B cell (primary cell): ENCODE measurements around the gene GRK3. TPM values are rescaled to one million over a fixed set of nuclear protein-coding genes. Genes with fewer than 3 reads are reported as not detected.

Experiments used
- ATAC-seq: fragments of 200-7000 bp; cut with Tn5 transposase; one replicate; pipeline ENCODE4 v1.10.0; 2021; ENCODE audit warnings: low read depth, mild to moderate bottlenecking, moderate number of reproducible peaks, moderate library complexity
- CTCF ChIA-PET: fragments of 350-600 bp; sonication (Branson Sonifier 250); formaldehyde crosslinking; loops from one replicate; lab custom pipeline; 2021; ENCODE audit warnings: antibody characterized with exemption, inconsistent platforms; lab: Charles Lee
- POLR2A ChIA-PET: fragments of 350-600 bp; sonication (Branson Sonifier 250); formaldehyde crosslinking; loops from one replicate; lab custom pipeline; 2021; ENCODE audit warnings: antibody characterized with exemption; lab: Charles Lee
- DNase-seq: peaks from one replicate; pipeline ENCODE4 v3.0.0; 2013
- H2AFZ ChIP-seq: 2 replicates; pipeline ENCODE4 v1.6.1; 2012; ENCODE audit warnings: mild to moderate bottlenecking, low read depth, low read length; ENCODE audit not compliant: insufficient read depth, poor library complexity, severe bottlenecking
- H3K27ac ChIP-seq, 2 donors: 1 replicate in 1 of 2; 2 replicates in 1 of 2; pipeline ENCODE4 v1.5.1; 2012 to 2013; ENCODE audit warnings: low read length in 2 of 2, mild to moderate bottlenecking in 2 of 2, moderate library complexity in 1 of 2
- H3K27me3 ChIP-seq, 4 experiments: fragments of 200-600 bp in 1 of 4; sonication (generic) in 1 of 4; replicated peaks in 1 of 4; 1 replicate in 2 of 4; 2 replicates in 2 of 4; pipeline versions ENCODE4 v1.6.1 to v1.7.0; 2013 to 2016; ENCODE audit warnings: low read length in 3 of 4, mild to moderate bottlenecking in 2 of 4, mixed read lengths in 1 of 4, moderate library complexity in 1 of 4; ENCODE audit not compliant: insufficient read depth in 4 of 4, control insufficient read depth in 3 of 4; ENCODE audit errors: control extremely low read depth in 1 of 4
- H3K36me3 ChIP-seq, 2 experiments: replicated peaks in 1 of 2; 1 replicate in 1 of 2; 2 replicates in 1 of 2; pipeline versions ENCODE4 v1.6.1 to v1.7.1; 2013; ENCODE audit warnings: low read length in 1 of 2; ENCODE audit not compliant: insufficient read depth in 2 of 2, control insufficient read depth in 1 of 2; ENCODE audit errors: control extremely low read depth in 1 of 2, extremely low read depth in 1 of 2
- H3K4me1 ChIP-seq, 2 donors: fragments of 200-600 bp in 1 of 2; sonication (generic) in 1 of 2; 1 replicate in 1 of 2; 2 replicates in 1 of 2; pipeline versions ENCODE4 v1.5.1 to v1.6.1; 2013 to 2017; ENCODE audit warnings: low read length in 2 of 2; ENCODE audit not compliant: control insufficient read depth in 2 of 2, insufficient read depth in 2 of 2
- H3K4me2 ChIP-seq: replicated peaks from 2 replicates; pipeline ENCODE3; 2012; ENCODE audit warnings: mild to moderate bottlenecking, low read depth, low read length; ENCODE audit not compliant: poor library complexity, severe bottlenecking
- H3K4me3 ChIP-seq, 5 experiments: fragments of 200-600 bp in 1 of 5; sonication (generic) in 1 of 5; 1 replicate in 3 of 5; 2 replicates in 2 of 5; pipeline versions ENCODE4 v1.5.1 to v1.7.0; 2011 to 2016; ENCODE audit warnings: low read length in 4 of 5, mild to moderate bottlenecking in 4 of 5, low read depth in 2 of 5, control low read depth in 1 of 5, moderate library complexity in 1 of 5; ENCODE audit not compliant: insufficient read depth in 1 of 5; ENCODE audit errors: control extremely low read depth in 1 of 5, extremely low read depth in 1 of 5
- H3K79me2 ChIP-seq: fragments of 200-600 bp; sonication (generic); one replicate; pipeline ENCODE4 v1.6.0; 2016; ENCODE audit warnings: low read length; ENCODE audit not compliant: control insufficient read depth, insufficient read depth
- H3K9ac ChIP-seq: fragments of 200-600 bp; sonication (generic); 2 replicates; pipeline ENCODE4 v1.6.1; 2017; ENCODE audit warnings: mild to moderate bottlenecking, low read length, moderate library complexity
- H3K9me3 ChIP-seq, 3 donors: one replicate each; pipeline versions ENCODE4 v1.6.1 to v1.7.1; 2013; ENCODE audit warnings: low read length in 2 of 3; ENCODE audit not compliant: control insufficient read depth in 2 of 3, insufficient read depth in 1 of 3; ENCODE audit errors: control extremely low read depth in 1 of 3
- H4K20me1 ChIP-seq: 2 replicates; pipeline ENCODE4 v1.6.0; 2012; ENCODE audit warnings: mild to moderate bottlenecking, low read length; ENCODE audit not compliant: insufficient read depth, control insufficient read depth, poor library complexity, severe bottlenecking
- H3K27ac Mint-ChIP-seq: one replicate; pipeline ENCODE4 v1.8.0; 2021; ENCODE audit warnings: mixed read lengths
- H3K27me3 Mint-ChIP-seq: one replicate; pipeline ENCODE4 v1.8.0; 2021; ENCODE audit warnings: mixed read lengths
- H3K4me1 Mint-ChIP-seq: one replicate; pipeline ENCODE4 v1.8.0; 2021; ENCODE audit warnings: mixed read lengths
- H3K4me3 Mint-ChIP-seq: one replicate; pipeline ENCODE4 v1.8.0; 2021; ENCODE audit warnings: mixed read lengths
- H3K9me3 Mint-ChIP-seq: one replicate; pipeline ENCODE4 v1.8.0; 2022; ENCODE audit warnings: mixed read lengths; ENCODE audit not compliant: insufficient read depth
- EZH2 ChIP-seq: IDR thresholded peaks from 2 replicates; pipeline ENCODE4 v1.6.1; 2012; ENCODE audit warnings: borderline replicate concordance, low read depth, mild to moderate bottlenecking, moderate library complexity, low read length; ENCODE audit not compliant: insufficient read depth, poor library complexity, severe bottlenecking
- WGBS: methylation state at CpG from one replicate; pipeline ENCODE4 v1.1.5; 2013; ENCODE audit warnings: missing lambda C conversion rate; ENCODE audit not compliant: insufficient coverage; 5-methylcytosine and 5-hydroxymethylcytosine counted together
- intact Hi-C: fragments of 100-400 bp; cut with micrococcal nuclease; formaldehyde crosslinking; loops from one replicate; pipeline ENCODE4 v1.10.0; 2022
- polyA plus RNA-seq: library from polyadenylated mRNA; depleted of rRNA; stranded (reverse); fragments of >200 nt; gene quantifications from 2 replicates; pipeline ENCODE4 v1.2.3, GENCODE V29; 2012
- total RNA-seq, 2 donors: library from RNA; stranded (reverse); fragments of 120-200 nt in 1 of 2; gene quantifications; 1 replicate in 1 of 2; 2 replicates in 1 of 2; pipeline versions ENCODE4 v1.2.3 to v1.2.4, GENCODE V29; 2013 to 2022
- TF ChIP-seq, protein P1 (sequence below): fragments of 200-600 bp; IDR thresholded peaks from one replicate; pipeline ENCODE4 v1.8.0; 2022; ENCODE audit warnings: antibody characterized with exemption, mild to moderate bottlenecking

GRK3 gene
- total and polyA plus RNA-seq, 2 donors (not counting 1 experiment from before 2014, with no cell fraction given) = 17.6 to 61.0 TPM

- Mint-ChIP-seq H3K4me1 (no peaks in the 10 kb centered on the region), H3K9me3 (no peaks in the 10 kb centered on the region), H3K4me3 (no peak overlapping the region), H3K27ac (no peak overlapping the region), H3K27me3 (no peaks in the 10 kb centered on the region)
- DNase-seq = no peak
- Histone ChIP-seq H4K20me1 (peaks cover 19% of the 10 kb centered on the region), H3K9ac (no peak overlapping the region), H3K27ac (no peak overlapping the region), H3K4me3 (no peak overlapping the region), H3K79me2 (peaks cover 47% of the 10 kb centered on the region), H2AFZ (no peak overlapping the region), H3K9me3 (no peaks in the 10 kb centered on the region), H3K36me3 (peaks cover 0 to 55% of the 10 kb centered on the region in 2 experiments), H3K27me3 (no peaks in the 10 kb centered on the region), H3K4me1 (no peaks in the 10 kb centered on the region), H3K4me2 (no peak overlapping the region)
- intact Hi-C loops = no loop called here
- POLR2A ChIA-PET = no interaction called here
- CTCF ChIA-PET = interaction anchor here (1.5 kb wide), 1 partner anchor 210 kb away, joined by 3 read pairs; no protein-coding TSS in a partner anchor
- 74% methylated on average over 3 of the region's 5 CpGs for WGBS
- TF ChIP-seq EZH2 = no peak
- TF ChIP-seq, protein P1, sequence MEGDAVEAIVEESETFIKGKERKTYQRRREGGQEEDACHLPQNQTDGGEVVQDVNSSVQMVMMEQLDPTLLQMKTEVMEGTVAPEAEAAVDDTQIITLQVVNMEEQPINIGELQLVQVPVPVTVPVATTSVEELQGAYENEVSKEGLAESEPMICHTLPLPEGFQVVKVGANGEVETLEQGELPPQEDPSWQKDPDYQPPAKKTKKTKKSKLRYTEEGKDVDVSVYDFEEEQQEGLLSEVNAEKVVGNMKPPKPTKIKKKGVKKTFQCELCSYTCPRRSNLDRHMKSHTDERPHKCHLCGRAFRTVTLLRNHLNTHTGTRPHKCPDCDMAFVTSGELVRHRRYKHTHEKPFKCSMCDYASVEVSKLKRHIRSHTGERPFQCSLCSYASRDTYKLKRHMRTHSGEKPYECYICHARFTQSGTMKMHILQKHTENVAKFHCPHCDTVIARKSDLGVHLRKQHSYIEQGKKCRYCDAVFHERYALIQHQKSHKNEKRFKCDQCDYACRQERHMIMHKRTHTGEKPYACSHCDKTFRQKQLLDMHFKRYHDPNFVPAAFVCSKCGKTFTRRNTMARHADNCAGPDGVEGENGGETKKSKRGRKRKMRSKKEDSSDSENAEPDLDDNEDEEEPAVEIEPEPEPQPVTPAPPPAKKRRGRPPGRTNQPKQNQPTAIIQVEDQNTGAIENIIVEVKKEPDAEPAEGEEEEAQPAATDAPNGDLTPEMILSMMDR = no peak
- ATAC-seq = no peak
Measured at GRCh38 chr22:25672289-25673084, 108.0 kb downstream of the GRK3 start.

DNA sequence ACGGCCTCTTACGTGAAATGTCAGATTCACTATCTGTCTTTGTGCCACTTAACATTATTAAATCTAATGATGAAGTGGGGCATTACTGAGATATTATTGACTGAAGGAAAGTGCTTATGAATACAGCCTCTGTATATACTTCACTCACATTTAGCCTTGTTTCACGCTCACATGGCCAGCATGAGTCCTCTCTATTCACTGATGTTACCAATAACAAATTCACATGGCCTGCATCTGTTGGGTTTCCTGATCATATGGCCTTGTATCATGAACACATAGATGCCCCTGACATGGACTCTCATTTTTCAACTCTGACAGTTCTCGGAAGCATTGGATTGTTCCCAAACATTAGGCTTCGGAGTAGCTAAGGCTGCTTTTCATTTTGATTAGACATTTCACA is 109.2 kb downstream of the GRK3 start:
- Mint-ChIP-seq H3K4me3 (no peak overlapping the region), H3K4me1 (no peaks in the 10 kb centered on the region), H3K27me3 (no peaks in the 10 kb centered on the region), H3K27ac (no peak overlapping the region), H3K9me3 (no peaks in the 10 kb centered on the region)
- no peak for ATAC-seq
- Histone ChIP-seq H3K4me3 (no peak overlapping the region), H3K79me2 (peaks cover 36% of the 10 kb centered on the region), H3K36me3 (peaks cover 0 to 47% of the 10 kb centered on the region in 2 experiments), H2AFZ (no peak overlapping the region), H3K4me1 (no peaks in the 10 kb centered on the region), H3K9me3 (no peaks in the 10 kb centered on the region), H4K20me1 (peaks cover 19% of the 10 kb centered on the region), H3K27me3 (no peaks in the 10 kb centered on the region), H3K27ac (no peak overlapping the region), H3K9ac (no peak overlapping the region), H3K4me2 (no peak overlapping the region)
- 100% methylated on average over 1 of the region's 5 CpGs for WGBS
- DNase-seq = no peak
- POLR2A ChIA-PET = no interaction called here
- TF ChIP-seq, protein P1 = no peak
- no peak for TF ChIP-seq EZH2
- intact Hi-C loops = no loop called here
- CTCF ChIA-PET = no interaction called here
